Brain microvascular endothelial cell (primary cell): ENCODE results near the gene SEPSECS.
A peak's percentile ranks its signal among the peaks of the same experiment; 100 is the strongest.

ENCODE experiments used
- DNase-seq: peaks from one replicate; pipeline ENCODE4 v3.0.0-alpha.2; 2020
- H3K27ac ChIP-seq: fragments of 250-450 bp; sonication (Bioruptor Pico); 2 replicates; pipeline ENCODE4 v1.5.1; 2020; ENCODE audit warnings: mild to moderate bottlenecking, moderate library complexity
- H3K27me3 ChIP-seq: fragments of 250-450 bp; sonication (Bioruptor Pico); replicated peaks from 2 replicates; pipeline ENCODE4 v1.5.1; 2020; ENCODE audit warnings: mild to moderate bottlenecking
- H3K36me3 ChIP-seq: fragments of 250-450 bp; sonication (Bioruptor Pico); replicated peaks from 2 replicates; pipeline ENCODE4 v1.5.1; 2020; ENCODE audit warnings: mild to moderate bottlenecking
- H3K4me3 ChIP-seq: 2 replicates; pipeline ENCODE4 v1.5.1; 2011; ENCODE audit warnings: low read depth, mild to moderate bottlenecking, control low read depth, low read length, moderate library complexity
- in situ Hi-C: cut with HindIII; loops from 2 replicates; pipeline ENCODE4 v1.10.0; 2017; ENCODE audit warnings: low sequenced_read_pairs, low pct_ligation_motif_present
- TF ChIP-seq, protein P1 (sequence below): IDR thresholded peaks from 2 replicates; pipeline ENCODE4 v1.5.1; 2011; ENCODE audit warnings: low read depth, mild to moderate bottlenecking, moderate library complexity, low read length, control low read depth, inconsistent platforms; ENCODE audit errors: missing control alignments

The SEPSECS gene

GRCh38 chr4:25159837-25160713 is at the start of gene SEPSECS:
SEPSECS (minus strand) TSS chr4:25160449; CDS start chr4:25160369, 80 bp downstream.
- H3K27me3 ChIP-seq, result no peaks in the 10 kb centered on the region
- no peaks in the 10 kb centered on the region for H3K36me3 ChIP-seq
- in situ Hi-C loops, result no loop called here
- H3K4me3 ChIP-seq, result peak within 1 kb of the TSS; percentile 86
- TF ChIP-seq, protein P1, sequence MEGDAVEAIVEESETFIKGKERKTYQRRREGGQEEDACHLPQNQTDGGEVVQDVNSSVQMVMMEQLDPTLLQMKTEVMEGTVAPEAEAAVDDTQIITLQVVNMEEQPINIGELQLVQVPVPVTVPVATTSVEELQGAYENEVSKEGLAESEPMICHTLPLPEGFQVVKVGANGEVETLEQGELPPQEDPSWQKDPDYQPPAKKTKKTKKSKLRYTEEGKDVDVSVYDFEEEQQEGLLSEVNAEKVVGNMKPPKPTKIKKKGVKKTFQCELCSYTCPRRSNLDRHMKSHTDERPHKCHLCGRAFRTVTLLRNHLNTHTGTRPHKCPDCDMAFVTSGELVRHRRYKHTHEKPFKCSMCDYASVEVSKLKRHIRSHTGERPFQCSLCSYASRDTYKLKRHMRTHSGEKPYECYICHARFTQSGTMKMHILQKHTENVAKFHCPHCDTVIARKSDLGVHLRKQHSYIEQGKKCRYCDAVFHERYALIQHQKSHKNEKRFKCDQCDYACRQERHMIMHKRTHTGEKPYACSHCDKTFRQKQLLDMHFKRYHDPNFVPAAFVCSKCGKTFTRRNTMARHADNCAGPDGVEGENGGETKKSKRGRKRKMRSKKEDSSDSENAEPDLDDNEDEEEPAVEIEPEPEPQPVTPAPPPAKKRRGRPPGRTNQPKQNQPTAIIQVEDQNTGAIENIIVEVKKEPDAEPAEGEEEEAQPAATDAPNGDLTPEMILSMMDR, result no peak
- H3K27ac ChIP-seq, result peak within 1 kb of the TSS; percentile 84
- peak; percentile 96 for DNase-seq

GRCh38 chr4:25209702-25210101 is 49.5 kb upstream of the SEPSECS start:
- H3K36me3 ChIP-seq, result no peaks in the 10 kb centered on the region
- no peaks in the 10 kb centered on the region for H3K27me3 ChIP-seq
- H3K4me3 ChIP-seq, result no peak overlapping the region
- H3K27ac ChIP-seq, result no peak overlapping the region
- TF ChIP-seq, protein P1, result no peak
- no peak for DNase-seq
- in situ Hi-C loops, result no loop called here

- Histone ChIP-seq H3K36me3 (no peaks in the 10 kb centered on the region), H3K4me3 (no peak overlapping the region), H3K27me3 (no peaks in the 10 kb centered on the region), H3K27ac (no peak overlapping the region)
- DNase-seq, result no peak
- TF ChIP-seq, protein P1, result no peak
- in situ Hi-C loops, result no loop called here
Observed at GRCh38 chr4:25207997-25208396, 47.7 kb upstream of the SEPSECS start.

GRCh38 chr4:25198713-25199112 is 38.5 kb upstream of the SEPSECS start:
- no peak overlapping the region for H3K27ac ChIP-seq
- in situ Hi-C loops, result no loop called here
- no peak for DNase-seq
- H3K27me3 ChIP-seq, result no peaks in the 10 kb centered on the region
- TF ChIP-seq, protein P1, result no peak
- H3K4me3 ChIP-seq, result no peak overlapping the region
- no peaks in the 10 kb centered on the region for H3K36me3 ChIP-seq

GRCh38 chr4:25190407-25190806 is 30.2 kb upstream of the SEPSECS start:
- H3K4me3 ChIP-seq, result no peak overlapping the region
- H3K27ac ChIP-seq, result no peak overlapping the region
- no peaks in the 10 kb centered on the region for H3K27me3 ChIP-seq
- in situ Hi-C loops, result no loop called here
- TF ChIP-seq, protein P1, result no peak
- DNase-seq, result no peak
- no peaks in the 10 kb centered on the region for H3K36me3 ChIP-seq
